KMS-11 (cell line): ENCODE data around the gene E4F1.

ENCODE experiments used
- H2AFZ ChIP-seq: fragments of 200-600 bp; sonication (generic); 2 replicates; pipeline ENCODE4 v1.6.1; 2016; ENCODE audit warnings: antibody characterized with exemption, mixed run types, low read depth
- H3K27ac ChIP-seq: fragments of 200-600 bp; sonication (generic); 2 replicates; pipeline ENCODE4 v1.6.1; 2016; ENCODE audit warnings: mild to moderate bottlenecking, mixed run types
- H3K27me3 ChIP-seq: fragments of 200-600 bp; sonication (generic); 2 replicates; pipeline ENCODE4 v1.6.1; 2017; ENCODE audit warnings: mild to moderate bottlenecking, low read depth, mixed run types, moderate library complexity; ENCODE audit not compliant: insufficient read depth
- H3K36me3 ChIP-seq: fragments of 200-600 bp; sonication (generic); 2 replicates; pipeline ENCODE4 v1.6.1; 2017; ENCODE audit warnings: mild to moderate bottlenecking, mixed run types; ENCODE audit not compliant: insufficient read depth
- H3K4me1 ChIP-seq: fragments of 200-600 bp; sonication (generic); 2 replicates; pipeline ENCODE4 v1.6.1; 2016; ENCODE audit warnings: mild to moderate bottlenecking, low read depth, mixed run types; ENCODE audit not compliant: poor library complexity, severe bottlenecking
- H3K4me2 ChIP-seq: fragments of 200-600 bp; sonication (generic); 2 replicates; pipeline ENCODE4 v1.7.0; 2016; ENCODE audit warnings: mild to moderate bottlenecking, mixed run types
- H3K4me3 ChIP-seq: fragments of 200-600 bp; sonication (generic); IDR thresholded peaks from 2 replicates; pipeline ENCODE4 v1.6.1; 2017; ENCODE audit warnings: low read depth, low read length, mixed read lengths; ENCODE audit not compliant: insufficient read depth
- H3K79me2 ChIP-seq: fragments of 200-600 bp; sonication (generic); 2 replicates; pipeline ENCODE4 v1.6.1; 2016; ENCODE audit warnings: low read depth, mixed run types; ENCODE audit not compliant: insufficient read depth
- H3K9ac ChIP-seq: fragments of 200-600 bp; sonication (generic); 2 replicates; pipeline ENCODE4 v1.6.1; 2016; ENCODE audit warnings: mild to moderate bottlenecking, mixed run types
- H4K20me1 ChIP-seq: fragments of 200-600 bp; sonication (generic); 2 replicates; pipeline ENCODE4 v1.6.1; 2016; ENCODE audit warnings: mild to moderate bottlenecking, mixed run types; ENCODE audit not compliant: insufficient read depth
- CTCF ChIP-seq: fragments of 200-600 bp; sonication (generic); conservative IDR thresholded peaks from 2 replicates; pipeline ENCODE4 v1.6.1; 2017; ENCODE audit warnings: low read depth, mild to moderate bottlenecking, antibody characterized with exemption, low read length, moderate library complexity, mixed read lengths

The E4F1 gene

GRCh38 chr16:2189252-2189893, 34.0 kb upstream of the E4F1 start:
- no peaks in the 10 kb centered on the region for H3K4me1 ChIP-seq
- H3K4me3 ChIP-seq: no peak overlapping the region
- no peak overlapping the region for H2AFZ ChIP-seq
- no peak overlapping the region for H3K27ac ChIP-seq
- H4K20me1 ChIP-seq: no peaks in the 10 kb centered on the region
- no peaks in the 10 kb centered on the region for H3K36me3 ChIP-seq
- no peak overlapping the region for H3K4me2 ChIP-seq
- no peak for TF ChIP-seq CTCF
- no peak overlapping the region for H3K9ac ChIP-seq
- H3K27me3 ChIP-seq: peaks cover 47% of the 10 kb centered on the region
- no peaks in the 10 kb centered on the region for H3K79me2 ChIP-seq

GRCh38 chr16:2190002-2190658, 33.3 kb upstream of the E4F1 start:
- no peaks in the 10 kb centered on the region for H4K20me1 ChIP-seq
- H3K4me2 ChIP-seq: no peak overlapping the region
- peaks cover 50% of the 10 kb centered on the region for H3K27me3 ChIP-seq
- no peak overlapping the region for H2AFZ ChIP-seq
- H3K4me1 ChIP-seq: no peaks in the 10 kb centered on the region
- H3K4me3 ChIP-seq: no peak overlapping the region
- no peak for TF ChIP-seq CTCF
- H3K79me2 ChIP-seq: no peaks in the 10 kb centered on the region
- no peak overlapping the region for H3K9ac ChIP-seq
- no peak overlapping the region for H3K27ac ChIP-seq
- H3K36me3 ChIP-seq: no peaks in the 10 kb centered on the region

GRCh38 chr16:2190659-2191445, 32.5 kb upstream of the E4F1 start:
- no peak overlapping the region for H3K4me3 ChIP-seq
- H3K36me3 ChIP-seq: no peaks in the 10 kb centered on the region
- no peak overlapping the region for H3K4me2 ChIP-seq
- no peak overlapping the region for H3K27ac ChIP-seq
- H4K20me1 ChIP-seq: no peaks in the 10 kb centered on the region
- no peaks in the 10 kb centered on the region for H3K4me1 ChIP-seq
- H3K9ac ChIP-seq: no peak overlapping the region
- no peaks in the 10 kb centered on the region for H3K79me2 ChIP-seq
- peaks cover 50% of the 10 kb centered on the region for H3K27me3 ChIP-seq
- no peak overlapping the region for H2AFZ ChIP-seq
- TF ChIP-seq CTCF: no peak

- no peak for TF ChIP-seq CTCF
- Histone ChIP-seq H3K4me3 (no peak overlapping the region), H3K79me2 (no peaks in the 10 kb centered on the region), H3K36me3 (no peaks in the 10 kb centered on the region), H4K20me1 (no peaks in the 10 kb centered on the region), H2AFZ (no peak overlapping the region), H3K4me1 (no peaks in the 10 kb centered on the region), H3K4me2 (no peak overlapping the region), H3K27ac (no peak overlapping the region), H3K27me3 (peaks cover 47% of the 10 kb centered on the region), H3K9ac (no peak overlapping the region)
Observed at GRCh38 chr16:2191446-2191706, 32.0 kb upstream of the E4F1 start.
